ENCODE measurements around the gene CSTA.
A peak's percentile ranks its signal among the peaks of the same experiment; 100 is the strongest.
"Not testable (repeated sequence)": the region's sequence is repeated elsewhere in the genome, so short reads cannot be mapped to it uniquely, and the experiment has no call there.

Gene CSTA

DNA sequence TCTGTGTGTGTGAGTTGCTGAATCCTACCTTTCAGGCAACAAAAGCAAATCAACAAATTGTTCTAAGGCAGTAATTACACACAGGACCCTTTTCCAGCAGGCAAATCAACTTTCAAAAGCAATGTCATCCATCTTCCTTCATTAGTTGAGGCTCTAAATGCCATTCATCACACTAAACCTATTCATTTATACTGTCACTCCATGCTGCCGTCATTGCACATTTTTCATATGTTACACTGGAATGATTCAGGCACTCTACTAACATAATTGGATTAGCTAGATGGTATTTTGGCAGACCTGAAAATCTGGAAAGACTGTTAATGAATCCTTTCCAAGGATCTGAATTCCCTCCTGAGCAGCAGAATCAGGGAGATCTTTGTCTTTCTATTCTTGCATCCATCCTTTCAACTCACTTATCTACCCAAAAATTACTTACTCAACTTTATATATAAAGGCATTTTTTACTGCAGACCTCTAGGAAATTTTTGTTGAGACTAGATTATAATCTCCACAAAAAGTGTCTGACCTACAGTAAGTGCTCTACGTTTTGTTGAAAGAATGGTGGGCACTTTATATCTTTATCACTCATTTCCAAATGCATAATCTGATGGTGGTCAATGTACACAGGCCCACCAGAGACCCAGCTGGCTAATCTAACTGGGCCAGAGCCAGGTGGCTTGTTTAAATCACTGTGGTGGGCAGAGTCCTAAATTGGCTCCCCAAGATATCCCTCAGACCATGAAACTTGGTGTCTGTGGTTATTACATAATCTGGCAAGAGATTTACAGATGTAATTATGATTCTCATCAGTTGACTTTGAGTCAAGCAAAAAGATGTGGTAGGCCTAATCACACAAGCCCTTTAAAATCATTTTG, 33.0 kb downstream of the CSTA start:
- H3K27ac ChIP-seq (ENCODE audit: low read length) = no peak overlapping the region
- H3K9me3 ChIP-seq (ENCODE audit: insufficient read depth, low read depth, low read length) = no peaks in the 10 kb centered on the region
- peaks cover 40% of the 10 kb centered on the region for H3K36me3 ChIP-seq (ENCODE audit: insufficient read depth, low read depth, low read length)
- H3K4me3 ChIP-seq (ENCODE audit: low read length) = no peak overlapping the region
- no peaks in the 10 kb centered on the region for H3K4me1 ChIP-seq (ENCODE audit: insufficient read depth, low read length)
- H3K9ac ChIP-seq (ENCODE audit: low read depth, low read length) = no peak overlapping the region
- no peaks in the 10 kb centered on the region for H3K27me3 ChIP-seq (ENCODE audit: insufficient read depth, low read length)

DNA sequence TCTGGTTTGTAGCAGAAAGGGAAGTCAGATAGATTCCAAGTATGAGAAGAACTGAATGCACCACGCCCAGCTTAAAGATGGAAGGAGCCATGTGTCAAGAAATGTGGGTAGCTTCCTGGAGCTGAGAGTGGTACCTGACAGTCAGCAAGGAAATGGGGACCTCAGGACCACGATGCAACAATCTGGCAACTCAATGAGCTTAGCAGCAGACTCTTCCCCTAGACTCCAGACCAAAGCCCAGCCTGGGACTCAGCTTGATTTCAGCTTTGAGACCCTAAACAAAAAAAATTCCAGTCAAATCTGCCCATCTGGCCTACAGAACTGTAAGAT, 33.6 kb downstream of the CSTA start:
- no peaks in the 10 kb centered on the region for H3K27me3 ChIP-seq (ENCODE audit: insufficient read depth, low read length)
- H3K9ac ChIP-seq (ENCODE audit: low read depth, low read length) = no peak overlapping the region
- no peak overlapping the region for H3K4me3 ChIP-seq (ENCODE audit: low read length)
- H3K27ac ChIP-seq (ENCODE audit: low read length) = no peak overlapping the region
- H3K4me1 ChIP-seq (ENCODE audit: insufficient read depth, low read length) = no peaks in the 10 kb centered on the region
- H3K36me3 ChIP-seq (ENCODE audit: insufficient read depth, low read depth, low read length) = peaks cover 45% of the 10 kb centered on the region
- H3K9me3 ChIP-seq (ENCODE audit: insufficient read depth, low read depth, low read length) = no peaks in the 10 kb centered on the region

DNA sequence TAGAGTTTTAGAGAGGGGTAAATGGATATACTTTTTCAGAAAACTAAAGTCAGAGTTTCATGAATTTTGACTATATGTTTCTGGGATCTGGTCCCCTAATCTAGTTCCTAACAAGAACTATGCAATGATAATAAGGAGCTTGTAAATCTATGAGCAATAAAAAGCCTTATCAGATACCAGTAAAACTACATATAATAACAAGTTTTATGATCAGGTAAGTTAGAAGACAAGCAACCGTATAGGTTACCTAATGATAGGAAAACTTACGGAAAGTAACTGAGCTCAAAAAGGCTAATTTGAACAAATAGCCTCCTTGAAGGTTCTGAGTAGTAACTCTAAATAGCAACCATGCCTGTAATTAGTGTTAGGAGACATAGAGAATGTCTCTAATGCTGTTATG, 37.0 kb downstream of the CSTA start:
- Histone ChIP-seq H3K4me3 (ENCODE audit: low read length) (no peak overlapping the region), H3K9ac (ENCODE audit: low read depth, low read length) (no peak overlapping the region), H3K9me3 (ENCODE audit: insufficient read depth, low read depth, low read length) (no peaks in the 10 kb centered on the region), H3K4me1 (ENCODE audit: insufficient read depth, low read length) (no peaks in the 10 kb centered on the region), H3K27me3 (ENCODE audit: insufficient read depth, low read length) (no peaks in the 10 kb centered on the region), H3K36me3 (ENCODE audit: insufficient read depth, low read depth, low read length) (peaks cover 77% of the 10 kb centered on the region), H3K27ac (ENCODE audit: low read length) (no peak overlapping the region)

DNA sequence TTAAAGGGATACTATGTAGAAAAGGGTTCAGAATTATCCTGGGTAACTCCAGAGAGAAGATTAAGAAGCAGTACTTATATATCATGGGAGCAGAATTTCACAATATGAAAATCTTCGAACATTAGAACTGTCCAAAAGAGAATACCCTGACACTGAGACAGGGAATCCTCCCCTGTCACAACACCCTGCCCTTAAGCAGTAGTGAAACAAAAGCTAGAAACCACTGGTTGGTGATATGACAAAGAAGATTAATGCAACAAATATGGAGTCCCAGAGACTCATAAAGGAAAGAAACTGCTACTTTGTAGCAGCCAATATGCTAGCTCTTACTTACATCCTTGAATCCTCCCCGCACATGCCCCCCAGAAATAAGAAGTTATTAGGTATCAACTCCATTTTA, 39.4 kb downstream of the CSTA start:
- H3K9me3 ChIP-seq (ENCODE audit: insufficient read depth, low read depth, low read length) = no peaks in the 10 kb centered on the region
- H3K4me1 ChIP-seq (ENCODE audit: insufficient read depth, low read length) = no peaks in the 10 kb centered on the region
- no peak overlapping the region for H3K9ac ChIP-seq (ENCODE audit: low read depth, low read length)
- peaks cover 89% of the 10 kb centered on the region for H3K36me3 ChIP-seq (ENCODE audit: insufficient read depth, low read depth, low read length)
- no peak overlapping the region for H3K4me3 ChIP-seq (ENCODE audit: low read length)
- no peaks in the 10 kb centered on the region for H3K27me3 ChIP-seq (ENCODE audit: insufficient read depth, low read length)
- no peak overlapping the region for H3K27ac ChIP-seq (ENCODE audit: low read length)

DNA sequence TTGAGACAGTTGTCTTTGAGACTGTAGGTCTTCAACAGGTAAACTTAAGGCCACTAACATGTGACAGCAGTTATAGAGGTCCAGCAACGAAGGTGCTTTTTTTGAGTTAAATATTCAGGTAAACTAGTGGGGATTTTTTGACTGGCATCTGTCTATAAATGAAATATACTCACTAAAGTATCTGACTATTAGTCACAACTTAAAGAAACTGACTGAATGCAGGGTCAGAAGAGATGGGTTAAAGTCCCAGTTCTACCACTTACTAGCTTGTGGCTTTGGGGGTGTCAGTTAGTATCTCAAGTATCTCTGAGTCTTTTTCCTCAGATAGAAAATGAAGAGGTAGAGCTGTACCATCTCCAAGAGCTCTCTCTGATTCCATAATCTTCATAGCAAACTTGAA, 40.0 kb downstream of the CSTA start:
- Histone ChIP-seq H3K36me3 (ENCODE audit: insufficient read depth, low read depth, low read length) (peaks cover 91% of the 10 kb centered on the region), H3K4me1 (ENCODE audit: insufficient read depth, low read length) (no peaks in the 10 kb centered on the region), H3K9ac (ENCODE audit: low read depth, low read length) (no peak overlapping the region), H3K27me3 (ENCODE audit: insufficient read depth, low read length) (no peaks in the 10 kb centered on the region), H3K4me3 (ENCODE audit: low read length) (no peak overlapping the region), H3K27ac (ENCODE audit: low read length) (no peak overlapping the region), H3K9me3 (ENCODE audit: insufficient read depth, low read depth, low read length) (no peaks in the 10 kb centered on the region)

DNA sequence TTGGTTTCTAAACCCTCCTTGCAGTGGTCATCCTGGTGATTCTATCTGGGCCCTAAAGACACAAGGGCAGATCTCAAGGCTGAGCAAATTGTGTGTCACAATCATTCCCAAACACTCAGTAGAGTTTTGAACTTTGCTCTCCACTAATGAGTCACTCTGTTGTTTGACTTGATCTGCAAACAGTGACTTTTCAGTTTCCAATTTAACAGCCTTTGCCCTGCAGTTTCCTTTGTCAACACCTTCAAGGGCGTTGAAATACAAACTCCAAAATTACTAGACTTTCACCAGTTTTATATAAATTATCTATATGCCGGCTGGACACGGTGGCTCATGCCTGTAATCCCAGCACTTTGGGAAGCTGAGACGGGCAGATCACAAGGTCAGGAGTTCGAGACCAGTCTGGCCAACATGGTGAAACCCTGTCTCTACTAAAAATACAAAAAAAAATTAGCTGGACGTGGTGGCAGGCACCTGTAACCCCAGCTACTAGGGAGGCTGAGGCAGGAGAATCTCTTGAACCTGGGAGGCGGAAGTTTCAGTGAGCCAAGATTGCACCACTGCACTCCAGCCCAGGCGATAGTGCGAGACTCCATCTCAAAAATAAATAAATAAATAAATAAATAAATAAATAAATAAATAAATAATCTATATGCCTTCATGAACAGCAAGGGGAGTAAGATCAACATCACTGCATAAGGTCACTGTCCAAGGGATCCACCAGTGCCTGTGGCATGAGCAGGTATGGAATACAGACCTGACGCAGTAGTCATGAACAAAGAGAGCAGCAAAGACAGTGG, 40.7 kb downstream of the CSTA start:
- not testable (repeated sequence) for H3K4me1 ChIP-seq (ENCODE audit: insufficient read depth, low read length); H3K4me3 ChIP-seq (ENCODE audit: low read length)
- peaks cover 97% of the 10 kb centered on the region for H3K36me3 ChIP-seq (ENCODE audit: insufficient read depth, low read depth, low read length)

DNA sequence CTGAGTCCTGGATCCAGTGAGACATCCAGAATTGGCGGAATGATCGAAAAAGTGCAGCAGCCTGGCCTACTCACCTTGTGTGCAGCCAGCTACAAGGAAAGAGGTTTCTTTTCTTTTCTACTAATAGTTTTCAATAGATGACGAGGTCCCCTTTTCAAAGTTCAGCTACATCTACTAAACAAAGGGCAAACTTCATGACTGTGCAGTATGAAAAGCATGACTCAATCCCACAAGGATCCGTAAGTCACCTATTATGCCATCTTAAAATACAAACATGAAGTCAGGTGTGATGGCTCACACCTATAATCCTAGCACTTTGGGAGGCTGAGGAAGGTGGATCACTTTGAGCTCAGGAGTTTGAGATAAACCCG, 41.3 kb downstream of the CSTA start:
- Histone ChIP-seq H3K36me3 (ENCODE audit: insufficient read depth, low read depth, low read length) (peaks cover 97% of the 10 kb centered on the region), H3K27me3 (ENCODE audit: insufficient read depth, low read length) (no peaks in the 10 kb centered on the region)

More for the DNA sequence above, 40.7 kb downstream of the CSTA start:
- not testable (repeated sequence) for H3K9ac ChIP-seq (ENCODE audit: low read depth, low read length); H3K27me3 ChIP-seq (ENCODE audit: insufficient read depth, low read length); H3K27ac ChIP-seq (ENCODE audit: low read length); H3K9me3 ChIP-seq (ENCODE audit: insufficient read depth, low read depth, low read length)

DNA sequence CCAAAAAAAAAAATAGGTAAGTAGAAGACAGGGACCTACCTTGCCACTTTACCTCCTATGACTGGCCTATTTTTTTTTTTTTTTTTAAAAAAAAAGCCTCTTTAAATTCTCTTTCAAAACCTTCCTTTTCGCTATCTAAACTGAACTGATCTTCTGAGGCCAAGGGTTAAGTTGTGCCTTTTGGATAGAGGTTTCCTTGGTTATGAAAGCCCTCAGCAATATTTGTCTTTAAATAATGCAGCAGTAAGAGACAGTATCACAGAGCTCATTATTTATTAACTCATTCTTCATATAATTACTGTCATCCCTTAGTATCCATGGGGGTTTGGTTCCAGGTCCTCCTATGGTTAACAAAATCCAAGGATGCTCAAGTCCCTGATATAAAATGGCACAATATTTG, 49.0 kb downstream of the CSTA start:
- H3K4me1 ChIP-seq (ENCODE audit: insufficient read depth, low read length) = no peaks in the 10 kb centered on the region
- H3K27ac ChIP-seq (ENCODE audit: low read length) = no peak overlapping the region
- no peak overlapping the region for H3K9ac ChIP-seq (ENCODE audit: low read depth, low read length)
- no peak overlapping the region for H3K4me3 ChIP-seq (ENCODE audit: low read length)
- peaks cover 38% of the 10 kb centered on the region for H3K36me3 ChIP-seq (ENCODE audit: insufficient read depth, low read depth, low read length)
- H3K9me3 ChIP-seq (ENCODE audit: insufficient read depth, low read depth, low read length) = no peaks in the 10 kb centered on the region
- H3K27me3 ChIP-seq (ENCODE audit: insufficient read depth, low read length) = no peaks in the 10 kb centered on the region

More for the DNA sequence above, 41.3 kb downstream of the CSTA start:
- H3K9ac ChIP-seq (ENCODE audit: low read depth, low read length) = no peak overlapping the region
- no peak overlapping the region for H3K4me3 ChIP-seq (ENCODE audit: low read length)
- no peaks in the 10 kb centered on the region for H3K4me1 ChIP-seq (ENCODE audit: insufficient read depth, low read length)
- H3K9me3 ChIP-seq (ENCODE audit: insufficient read depth, low read depth, low read length) = no peaks in the 10 kb centered on the region
- H3K27ac ChIP-seq (ENCODE audit: low read length) = no peak overlapping the region

DNA sequence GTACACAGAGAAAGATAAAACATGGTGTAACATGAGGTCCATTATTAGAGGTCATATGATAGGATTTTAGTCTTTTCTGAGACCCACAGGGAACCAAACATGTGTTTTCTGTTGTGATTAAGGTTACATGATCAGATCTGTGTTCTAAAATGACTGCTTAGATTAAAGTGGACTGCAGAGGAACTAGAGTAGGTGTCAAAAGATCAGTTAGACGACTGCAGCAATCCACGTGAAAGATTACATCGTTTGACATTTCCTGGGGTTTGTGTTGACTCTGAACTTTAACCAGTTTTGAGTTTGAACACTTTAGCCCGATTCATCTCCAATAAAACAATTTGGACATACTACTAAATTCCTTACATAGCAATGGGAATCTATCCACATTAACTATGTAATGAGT, 52.9 kb downstream of the CSTA start:
- Histone ChIP-seq H3K9me3 (ENCODE audit: insufficient read depth, low read depth, low read length) (no peaks in the 10 kb centered on the region), H3K27me3 (ENCODE audit: insufficient read depth, low read length) (no peaks in the 10 kb centered on the region), H3K4me1 (ENCODE audit: insufficient read depth, low read length) (no peaks in the 10 kb centered on the region), H3K27ac (ENCODE audit: low read length) (no peak overlapping the region), H3K36me3 (ENCODE audit: insufficient read depth, low read depth, low read length) (peaks cover 13% of the 10 kb centered on the region), H3K9ac (ENCODE audit: low read depth, low read length) (no peak overlapping the region), H3K4me3 (ENCODE audit: low read length) (no peak overlapping the region)

DNA sequence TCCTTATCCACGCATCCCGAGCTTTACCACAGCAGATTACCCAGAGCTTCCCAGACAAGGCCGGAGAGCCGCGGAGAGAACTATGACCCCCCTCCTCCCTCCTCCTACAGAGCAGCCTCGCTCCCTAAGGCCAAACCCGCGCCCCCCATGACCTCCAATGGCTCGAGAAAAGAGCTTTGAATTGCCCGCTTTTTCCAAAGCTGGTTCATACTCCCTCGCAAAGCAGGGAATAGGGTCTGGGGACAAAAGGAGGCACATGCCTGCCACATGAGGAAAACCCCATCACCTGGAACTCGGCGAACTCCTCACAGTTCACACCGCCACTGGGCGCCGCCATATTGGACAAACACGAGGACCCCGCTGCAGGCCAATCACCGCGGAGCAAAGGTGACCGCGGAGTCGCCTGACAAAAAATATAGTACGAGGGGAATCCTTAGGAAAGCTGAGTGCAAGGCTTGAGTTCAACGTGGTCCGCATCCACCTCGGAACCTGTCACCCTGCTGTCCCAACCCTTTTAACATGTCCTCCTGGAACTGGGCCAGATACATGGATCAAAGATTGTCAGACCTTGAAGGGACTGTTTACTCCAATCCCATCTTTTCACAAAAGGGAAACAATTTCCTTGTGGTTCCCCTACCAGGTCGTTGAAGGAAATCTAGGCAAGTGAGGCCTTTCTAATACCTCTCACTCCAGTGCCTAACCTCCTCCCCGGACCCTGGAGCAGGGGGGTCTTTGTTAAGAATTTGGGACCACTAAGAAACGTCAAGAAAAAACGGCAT, 58.0 kb downstream of the CSTA start, which contains the start of gene MIX23:
TSS of gene MIX23 (minus strand) at position 344 of the 779 bp plus-strand sequence. CDS start at position 337, 7 bp downstream.
- peak within 1 kb of the TSS; percentile 96 for H3K4me3 ChIP-seq (ENCODE audit: low read length)
- no peaks in the 10 kb centered on the region for H3K9me3 ChIP-seq (ENCODE audit: insufficient read depth, low read depth, low read length)
- peak within 1 kb of the TSS; percentile 95 for H3K9ac ChIP-seq (ENCODE audit: low read depth, low read length)
- peaks cover 5% of the 10 kb centered on the region; the same call in 1 of the 2 replicates for H3K4me1 ChIP-seq (ENCODE audit: insufficient read depth, low read length)
- H3K36me3 ChIP-seq (ENCODE audit: insufficient read depth, low read depth, low read length) = peaks cover 15% of the 10 kb centered on the region
- H3K27me3 ChIP-seq (ENCODE audit: insufficient read depth, low read length) = no peaks in the 10 kb centered on the region
- peak within 1 kb of the TSS; percentile 15 for H3K27ac ChIP-seq (ENCODE audit: low read length)

DNA sequence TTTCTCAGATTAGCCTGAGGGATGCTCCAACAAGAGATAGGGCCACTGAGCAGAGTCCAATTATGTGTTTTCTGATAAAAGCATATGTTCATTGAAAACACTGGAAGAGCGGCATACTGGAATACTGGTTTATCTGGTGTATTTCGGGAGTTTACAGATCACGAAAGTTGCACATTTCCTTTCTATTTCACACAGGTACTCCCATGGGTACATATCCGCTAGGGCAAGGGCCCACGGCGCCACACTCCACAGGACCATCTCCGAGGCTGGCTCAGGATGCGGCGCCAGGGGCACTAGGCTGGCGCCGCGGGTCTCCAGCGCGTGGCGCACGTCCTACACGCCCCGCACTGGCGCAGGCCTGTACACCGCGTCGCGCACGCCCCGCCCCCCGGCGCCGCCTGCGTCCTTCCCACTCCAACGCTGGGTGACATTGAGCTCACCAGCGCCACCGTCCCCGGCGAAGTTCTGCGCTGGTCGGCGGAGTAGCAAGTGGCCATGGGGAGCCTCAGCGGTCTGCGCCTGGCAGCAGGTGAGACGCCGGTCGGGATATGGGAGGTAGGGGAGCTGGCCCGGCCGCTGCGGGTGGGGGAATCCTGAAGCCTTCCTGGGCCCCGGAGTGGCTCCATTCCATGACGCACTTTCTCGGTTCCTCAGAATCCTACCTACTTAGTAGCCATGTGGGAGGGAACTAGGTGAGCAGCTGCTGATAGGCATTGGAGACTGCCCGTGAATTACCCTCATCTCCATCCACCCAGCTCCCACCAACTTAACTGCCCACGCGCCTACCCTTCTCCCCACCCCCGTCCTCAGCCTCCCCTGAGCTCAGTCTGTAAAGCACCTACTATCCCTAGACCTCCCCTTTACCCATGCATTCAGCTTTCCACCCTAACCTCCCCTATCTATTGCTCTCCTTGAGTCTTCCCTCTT, 59.0 kb downstream of the CSTA start, which contains the start of gene FAM162A:
TSS of gene FAM162A (plus strand) at position 412 of the 927 bp plus-strand sequence. CDS start at position 496, 84 bp downstream.
- Histone ChIP-seq H3K4me1 (ENCODE audit: insufficient read depth, low read length) (peaks cover 5% of the 10 kb centered on the region; the same call in 1 of the 2 replicates), H3K27me3 (ENCODE audit: insufficient read depth, low read length) (no peaks in the 10 kb centered on the region), H3K4me3 (ENCODE audit: low read length) (peak within 1 kb of the TSS; percentile 96), H3K9ac (ENCODE audit: low read depth, low read length) (peak within 1 kb of the TSS; percentile 95), H3K9me3 (ENCODE audit: insufficient read depth, low read depth, low read length) (no peaks in the 10 kb centered on the region), H3K27ac (ENCODE audit: low read length) (peak within 1 kb of the TSS; percentile 15), H3K36me3 (ENCODE audit: insufficient read depth, low read depth, low read length) (peaks cover 11% of the 10 kb centered on the region)

Data from iPS-20b (cell line).